ENCODE results near the gene HNRNPA0. TPM values are rescaled to one million over a fixed set of nuclear protein-coding genes. Genes with fewer than 3 reads are reported as not detected.
A peak's percentile ranks its signal among the peaks of the same experiment; 100 is the strongest.

HNRNPA0 gene
- polyA plus RNA-seq, 1 donor, result 32.6 TPM

DNA sequence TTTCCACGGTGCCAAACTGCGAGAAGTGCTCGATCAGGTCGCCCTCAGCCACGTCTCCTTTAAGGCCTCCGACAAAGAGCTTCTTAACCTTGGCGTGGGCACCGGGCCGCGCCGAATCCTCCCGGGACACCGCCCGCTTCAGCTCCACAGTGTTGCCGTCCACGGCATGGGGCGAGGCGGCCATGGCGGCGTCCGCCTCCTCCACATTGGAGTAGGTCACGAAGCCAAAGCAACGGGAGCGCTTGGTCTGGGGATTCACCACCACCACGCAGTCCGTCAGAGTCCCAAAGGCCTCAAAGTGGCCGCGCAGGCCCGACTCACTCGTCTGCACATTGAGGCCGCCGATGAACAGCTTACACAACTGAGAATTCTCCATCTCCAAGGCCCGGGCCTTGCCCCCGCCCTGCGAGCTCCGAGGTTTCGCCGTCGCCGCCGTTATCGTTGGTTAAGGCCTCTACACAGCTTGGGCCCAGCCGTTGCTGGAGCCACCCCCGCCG lies 424 bp downstream of the HNRNPA0 start:
- DNase-seq, result peak; percentile 74

- no peak for DNase-seq
Observed at GRCh38 chr5:137752905-137753690, 1.1 kb downstream of the HNRNPA0 start.

DNA sequence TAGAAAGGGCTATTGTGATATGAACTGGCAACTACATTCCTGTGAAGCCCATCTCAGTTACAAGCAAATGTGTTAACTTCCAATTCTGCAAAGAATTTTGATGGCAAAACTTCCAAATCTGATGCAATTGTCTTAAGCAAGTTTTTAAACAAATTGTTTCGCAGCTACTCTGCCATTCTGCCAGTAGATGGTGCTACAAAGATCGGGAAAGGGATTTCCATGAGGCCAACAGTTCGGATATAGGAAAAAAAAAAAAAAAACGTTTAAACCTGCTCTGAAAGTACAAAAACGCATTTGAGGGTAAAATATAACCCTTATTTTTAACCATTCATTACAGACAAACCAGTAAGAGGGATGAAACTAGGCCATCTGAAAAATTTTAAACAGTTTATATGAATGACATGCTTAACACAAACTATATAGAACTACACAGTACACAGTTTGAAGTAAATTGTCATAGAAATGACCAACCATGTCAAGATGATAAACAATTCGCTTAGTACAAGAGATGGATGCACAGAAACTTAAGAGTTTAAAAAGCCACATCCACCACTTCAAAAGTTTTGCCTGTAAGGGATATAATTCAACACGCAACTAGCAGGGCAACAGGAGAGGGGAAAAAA lies 2.2 kb downstream of the HNRNPA0 start:
- peak; percentile 56 for DNase-seq

GRCh38 chr5:137750436-137750835 lies 3.7 kb downstream of the HNRNPA0 start:
- no peak for DNase-seq

DNA sequence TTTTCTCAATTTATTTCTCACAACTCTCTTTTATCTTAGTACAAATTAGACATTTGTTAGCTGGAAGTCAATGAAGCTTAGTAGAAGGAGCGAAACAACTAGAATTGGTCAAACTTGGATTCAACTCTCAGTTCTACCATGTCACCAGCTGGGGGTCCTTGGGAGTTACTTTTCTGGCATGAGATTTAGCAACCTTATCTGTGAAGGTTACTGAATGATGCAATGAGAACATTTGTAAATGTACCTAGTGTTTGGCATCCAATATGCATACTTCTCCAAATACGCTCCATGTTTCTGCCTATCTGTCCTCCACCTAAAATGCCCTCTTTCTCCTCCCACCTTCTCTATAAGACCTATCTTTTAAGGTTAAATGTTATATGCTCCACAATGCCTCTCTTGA lies 6.3 kb downstream of the HNRNPA0 start:
- no peak for DNase-seq

GRCh38 chr5:137743031-137743640 lies 11.0 kb downstream of the HNRNPA0 start:
- peak; percentile 66 for DNase-seq

DNA sequence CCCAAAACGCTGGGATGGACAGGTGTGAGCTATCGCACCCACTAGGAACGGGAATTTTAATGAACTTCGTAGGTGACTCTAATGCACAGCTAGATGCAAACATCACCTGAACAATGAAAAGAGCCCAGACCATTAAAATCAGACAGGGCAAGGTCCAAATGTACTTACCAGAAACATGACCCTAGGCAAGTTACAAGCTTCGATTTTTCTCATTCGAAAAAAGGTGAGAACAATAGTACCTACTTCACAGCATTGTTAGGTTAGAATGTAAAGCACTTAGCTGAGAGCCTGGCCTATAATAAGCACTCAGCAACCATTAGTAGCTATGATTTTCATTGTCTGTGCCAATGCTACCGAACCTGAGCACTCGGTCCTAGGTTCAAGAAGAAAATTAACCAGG lies 12.4 kb downstream of the HNRNPA0 start:
- no peak for DNase-seq

- no peak for DNase-seq
Observed at GRCh38 chr5:137739737-137740136, 14.4 kb downstream of the HNRNPA0 start.

DNA sequence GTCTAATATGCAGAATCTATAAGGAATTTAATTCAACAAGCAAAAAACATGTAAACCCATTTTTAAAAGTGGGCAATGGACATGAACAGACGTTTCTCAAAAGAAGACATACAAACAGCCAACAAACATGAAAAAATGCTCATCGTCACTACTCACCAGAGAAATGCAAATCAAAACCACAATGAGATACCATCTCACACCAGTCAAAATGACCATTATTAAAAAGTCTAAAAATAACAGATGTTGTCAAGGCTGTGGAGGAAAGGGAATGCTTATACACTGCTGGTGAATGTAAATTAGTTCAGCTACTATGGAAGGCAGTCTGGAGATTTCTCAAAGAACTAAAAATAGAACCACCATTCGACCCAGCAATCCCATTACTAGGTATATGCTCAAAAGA lies 15.2 kb downstream of the HNRNPA0 start:
- DNase-seq, result no peak

DNA sequence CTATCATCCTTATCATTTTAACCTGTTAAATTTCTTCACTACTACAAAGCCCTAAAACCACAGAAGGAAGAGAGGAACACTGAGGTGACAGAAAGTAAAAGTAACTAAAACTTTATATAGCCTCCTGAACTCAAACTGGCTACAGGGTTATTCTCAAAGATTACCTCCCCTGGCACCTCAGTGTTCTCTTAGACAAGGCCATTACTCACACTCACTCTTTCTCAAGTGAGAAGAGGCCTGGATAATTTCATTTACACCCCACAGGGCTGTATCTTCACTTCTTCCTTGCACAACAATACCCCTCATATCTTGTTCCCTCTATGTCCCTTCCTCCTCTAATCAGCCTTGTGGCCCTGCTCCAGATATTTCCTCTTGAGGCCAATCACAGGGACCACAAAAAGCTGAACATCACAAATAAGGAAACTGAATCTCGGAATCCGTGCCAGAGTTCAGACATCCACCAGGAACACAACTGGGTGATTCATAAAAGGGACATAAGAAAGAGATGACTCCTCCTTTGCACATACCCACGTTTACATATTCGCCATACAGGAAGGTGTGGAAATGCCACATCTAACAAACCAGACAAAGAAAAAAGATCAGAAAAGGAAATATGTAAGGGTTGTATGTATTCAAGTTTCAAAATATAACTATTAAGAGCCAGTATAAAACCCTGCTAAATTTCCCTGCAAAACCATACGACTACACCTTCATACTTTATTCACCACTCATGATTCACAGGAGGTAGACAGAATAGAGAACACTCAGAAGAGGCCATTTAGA lies 16.6 kb downstream of the HNRNPA0 start:
- no peak for DNase-seq

DNA sequence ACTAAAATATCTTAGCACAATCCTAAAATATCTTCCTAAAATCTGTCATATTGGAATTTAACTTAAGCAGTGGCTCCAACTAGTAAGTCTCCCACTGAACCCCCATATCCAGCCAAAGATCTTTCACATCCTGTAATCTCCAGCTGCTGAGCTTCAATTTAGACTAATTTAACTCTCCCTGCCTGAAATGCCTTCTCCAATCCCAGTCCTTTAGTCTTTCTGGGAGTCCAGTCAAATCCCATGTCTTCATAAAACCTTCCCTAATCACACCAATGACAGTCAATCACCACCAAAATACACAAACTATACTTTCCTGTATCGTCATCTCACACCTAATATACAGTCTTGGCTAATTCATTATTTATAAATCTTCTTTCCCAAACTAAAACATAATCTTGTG lies 17.7 kb downstream of the HNRNPA0 start:
- no peak for DNase-seq

GRCh38 chr5:137735555-137736284 lies 18.4 kb downstream of the HNRNPA0 start, which contains the start of gene KLHL3:
Gene KLHL3 (minus strand): TSS chr5:137736089. CDS start chr5:137735646, 443 bp downstream.
- DNase-seq, result peak; percentile 48

- peak; percentile 36 for DNase-seq
Observed at GRCh38 chr5:137734962-137735554, 19.1 kb downstream of the HNRNPA0 start.

- DNase-seq, result no peak
Observed at GRCh38 chr5:137734331-137734730, 19.8 kb downstream of the HNRNPA0 start.

DNA sequence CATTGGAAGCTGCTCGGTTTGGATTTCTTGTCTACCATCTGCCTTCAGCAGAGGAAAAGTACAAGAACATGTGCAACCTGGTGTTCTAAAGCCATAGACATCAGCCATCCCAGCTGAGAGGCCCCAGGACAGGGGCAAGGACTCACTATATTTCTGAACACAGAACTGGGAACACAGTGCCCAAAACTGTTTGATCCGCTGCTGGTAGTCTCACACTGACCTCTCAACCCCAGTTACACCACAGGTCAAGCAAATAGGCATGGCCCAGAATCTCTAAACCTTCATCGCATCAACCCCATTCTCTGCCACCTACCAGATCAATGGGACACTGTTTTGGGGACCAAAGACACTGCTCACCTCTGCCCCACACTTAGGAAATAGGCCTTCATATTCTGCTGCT lies 20.2 kb downstream of the HNRNPA0 start:
- DNase-seq, result no peak

GRCh38 chr5:137733006-137733405 lies 21.2 kb downstream of the HNRNPA0 start:
- DNase-seq, result no peak

- DNase-seq, result no peak
Observed at GRCh38 chr5:137731176-137731575, 23.0 kb downstream of the HNRNPA0 start.

GRCh38 chr5:137730336-137730735 lies 23.8 kb downstream of the HNRNPA0 start:
- DNase-seq, result no peak

- no peak for DNase-seq
Observed at GRCh38 chr5:137728048-137728447, 26.1 kb downstream of the HNRNPA0 start.

DNA sequence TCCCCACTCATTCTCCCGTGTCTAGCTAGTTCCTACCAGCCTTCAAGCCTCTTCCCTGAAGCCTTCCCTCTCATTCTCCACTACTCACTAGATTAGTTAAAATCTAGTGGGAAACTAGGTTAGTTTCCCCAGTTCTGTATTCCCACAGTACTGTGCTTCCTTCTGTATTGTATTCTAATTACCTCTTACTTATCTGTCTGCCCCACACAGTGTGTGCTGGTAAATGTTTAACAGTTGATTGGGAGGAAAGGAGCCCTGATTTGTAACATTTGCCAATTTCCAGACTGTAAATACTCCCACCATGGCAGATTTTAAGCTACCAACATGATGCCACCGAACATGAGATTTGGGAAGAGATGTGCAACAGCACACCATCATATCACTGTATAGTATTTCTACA lies 26.5 kb downstream of the HNRNPA0 start:
- no peak for DNase-seq

GRCh38 chr5:137724251-137724650 lies 29.9 kb downstream of the HNRNPA0 start:
- DNase-seq, result no peak

DNA sequence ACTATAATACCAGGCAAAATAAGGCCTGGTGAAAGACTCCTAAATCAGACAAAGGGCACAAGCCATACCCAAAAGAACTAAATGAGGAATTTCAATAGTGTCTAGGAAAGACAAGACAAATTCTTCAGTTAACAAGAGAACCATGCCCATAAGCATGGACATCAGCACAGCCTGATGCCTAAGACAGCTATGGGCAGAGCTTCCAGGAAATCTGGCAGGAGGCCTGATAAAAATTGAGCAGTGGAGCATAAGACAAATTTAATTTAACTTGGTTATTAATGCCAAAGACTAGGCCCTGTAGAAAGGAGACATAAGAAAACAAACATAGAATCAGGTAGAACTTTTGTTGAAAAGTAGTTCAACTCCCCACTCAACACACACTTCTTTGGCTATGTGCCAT lies 35.6 kb downstream of the HNRNPA0 start:
- no peak for DNase-seq
